Astrocyte of the hippocampus (primary cell): Measurements from ENCODE around the gene AOAH.

ENCODE experiments used
- DNase-seq: peaks from one replicate; pipeline ENCODE4 v3.0.0; 2011; ENCODE audit warnings: low read depth, low spot score

The AOAH gene

GRCh38 chr7:36633377-36633776 lies 90.9 kb downstream of the AOAH start:
- no peak for DNase-seq

GRCh38 chr7:36630112-36630650 lies 94.1 kb downstream of the AOAH start:
- no peak for DNase-seq

- no peak for DNase-seq
Observed at GRCh38 chr7:36629351-36629750, 94.9 kb downstream of the AOAH start.

- no peak for DNase-seq
Observed at GRCh38 chr7:36627836-36628235, 96.5 kb downstream of the AOAH start.

- DNase-seq = no peak
Observed at GRCh38 chr7:36626111-36626510, 98.2 kb downstream of the AOAH start.

- peak; percentile 31 for DNase-seq
Observed at GRCh38 chr7:36625247-36625646, 99.0 kb downstream of the AOAH start.

- no peak for DNase-seq
Observed at GRCh38 chr7:36623247-36623646, 101.0 kb downstream of the AOAH start.

- no peak for DNase-seq
Observed at GRCh38 chr7:36621396-36621795, 102.9 kb downstream of the AOAH start.

GRCh38 chr7:36620166-36620708 lies 104.1 kb downstream of the AOAH start:
- no peak for DNase-seq

- DNase-seq = no peak
Observed at GRCh38 chr7:36617408-36617807, 106.9 kb downstream of the AOAH start.

- no peak for DNase-seq
Observed at GRCh38 chr7:36615852-36616540, 108.3 kb downstream of the AOAH start.

GRCh38 chr7:36614959-36615358 lies 109.3 kb downstream of the AOAH start:
- no peak for DNase-seq

- no peak for DNase-seq
Observed at GRCh38 chr7:36613031-36613614, 111.2 kb downstream of the AOAH start.

- no peak for DNase-seq
Observed at GRCh38 chr7:36611703-36612102, 112.6 kb downstream of the AOAH start.

GRCh38 chr7:36607721-36608095 lies 116.6 kb downstream of the AOAH start:
- DNase-seq = no peak

GRCh38 chr7:36606976-36607720 lies 117.1 kb downstream of the AOAH start:
- DNase-seq = no peak

GRCh38 chr7:36606153-36606975 lies 117.9 kb downstream of the AOAH start:
- no peak for DNase-seq

- peak; percentile 34 for DNase-seq
Observed at GRCh38 chr7:36605261-36606051, 118.8 kb downstream of the AOAH start.

- DNase-seq = no peak
Observed at GRCh38 chr7:36604806-36605205, 119.5 kb downstream of the AOAH start.
